A549 (cell line): ENCODE data around the gene SCNN1A.

Experiments used
- CEBPB ChIP-seq, 2 experiments: fragments of >200 bp in 1 of 2; sonication (Bioruptor Twin) in 1 of 2; formaldehyde crosslinking in 1 of 2; IDR thresholded peaks; 2 replicates each; pipeline ENCODE4 v1.6.1; 2012 to 2016
- CHD2 ChIP-seq: fragments of 150-350 bp; IDR thresholded peaks from 2 replicates; pipeline ENCODE4 v1.6.1; 2014; ENCODE audit warnings: low read length; ENCODE audit not compliant: partially characterized antibody
- ELK1 ChIP-seq: fragments of 150-350 bp; IDR thresholded peaks from 2 replicates; pipeline ENCODE4 v1.6.1; 2014; ENCODE audit warnings: low read depth, mild to moderate bottlenecking, low read length
- EP300 ChIP-seq, 2 experiments: fragments of >200 bp; sonication (Bioruptor Twin); formaldehyde crosslinking; IDR thresholded peaks; 2 replicates in 1 of 2; 3 replicates in 1 of 2; pipeline ENCODE4 v1.6.1; 2016 to 2017
- FOXS1 ChIP-seq: fragments of 250-450 bp; sonication (Bioruptor Pico); IDR thresholded peaks from 2 replicates; pipeline ENCODE4 v1.5.0; 2020; ENCODE audit warnings: mild to moderate bottlenecking, moderate library complexity
- HDAC2 ChIP-seq: fragments of 200-600 bp; sonication (generic); IDR thresholded peaks from 2 replicates; pipeline ENCODE4 v1.6.1; 2016
- JUNB ChIP-seq: fragments of >200 bp; sonication (Bioruptor Twin); formaldehyde crosslinking; IDR thresholded peaks from 2 replicates; pipeline ENCODE4 v1.6.1; 2016
- PBX3 ChIP-seq: IDR thresholded peaks from 2 replicates; pipeline ENCODE4 v1.6.1; 2012
- POLR2A ChIP-seq: IDR thresholded peaks from 2 replicates; pipeline ENCODE4 v1.6.1; 2012; ENCODE audit warnings: mild to moderate bottlenecking, low read length
- REST ChIP-seq: fragments of 200-600 bp; sonication (generic); IDR thresholded peaks from 2 replicates; pipeline ENCODE4 v1.6.1; 2016; ENCODE audit warnings: antibody characterized with exemption, mild to moderate bottlenecking, moderate library complexity
- RNF2 ChIP-seq: fragments of 200-600 bp; sonication (generic); IDR thresholded peaks from 2 replicates; pipeline ENCODE4 v1.6.1; 2016; ENCODE audit warnings: low read depth, mild to moderate bottlenecking, antibody characterized with exemption, moderate library complexity, borderline replicate concordance
- TF ChIP-seq, protein P1 (sequence below): fragments of >200 bp; sonication (Bioruptor Twin); formaldehyde crosslinking; IDR thresholded peaks from 3 replicates; pipeline ENCODE4 v1.5.1; 2016
- TF ChIP-seq, protein P2 (sequence below): IDR thresholded peaks from 2 replicates; pipeline ENCODE4 v1.6.1; 2012
- TF ChIP-seq, protein P3 (sequence below): fragments of 250-450 bp; sonication (Bioruptor Pico); IDR thresholded peaks from 2 replicates; pipeline ENCODE4 v1.5.0; 2021; ENCODE audit warnings: mild to moderate bottlenecking, moderate library complexity, borderline replicate concordance

DNA sequence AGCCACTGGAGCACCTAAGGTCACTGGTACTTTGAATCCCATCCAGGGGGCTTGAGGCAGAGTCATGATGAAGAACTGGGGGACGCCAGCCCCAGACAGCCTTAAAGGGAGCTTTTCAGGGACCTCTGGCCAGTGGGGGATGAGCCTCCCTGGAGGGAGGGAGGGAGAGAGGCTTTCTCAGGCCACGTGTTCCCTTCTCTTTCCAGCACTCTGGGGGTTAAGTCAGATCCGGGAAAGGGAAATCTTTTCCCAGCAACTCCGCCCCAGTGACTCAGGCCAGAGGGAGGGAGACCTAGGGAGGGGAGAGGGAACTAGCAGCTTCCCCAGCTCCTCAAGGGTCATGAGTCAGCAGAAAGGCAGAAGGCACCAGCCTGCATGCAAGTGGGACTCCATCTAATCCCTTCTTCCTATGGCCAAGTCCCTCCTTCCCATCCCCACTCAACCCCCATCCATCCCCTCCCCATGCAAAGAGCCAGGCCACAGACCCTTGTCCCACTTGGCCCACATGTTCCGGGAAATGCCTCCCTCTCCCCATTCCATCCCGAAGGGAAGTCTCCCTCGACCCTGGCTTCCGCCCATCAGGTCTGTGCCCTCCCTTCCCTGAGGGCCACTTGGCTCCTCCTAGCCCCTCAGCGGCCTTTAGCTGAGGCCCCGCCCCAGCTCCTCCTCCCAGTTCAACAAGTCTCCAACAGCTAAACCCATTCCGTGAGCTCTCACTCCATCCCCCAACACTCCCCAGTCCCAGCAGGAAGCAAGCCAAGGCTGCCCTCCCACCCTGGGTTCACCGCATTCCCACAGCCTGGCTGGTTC, 39.1 kb downstream of the SCNN1A start:
- TF ChIP-seq, protein P1, sequence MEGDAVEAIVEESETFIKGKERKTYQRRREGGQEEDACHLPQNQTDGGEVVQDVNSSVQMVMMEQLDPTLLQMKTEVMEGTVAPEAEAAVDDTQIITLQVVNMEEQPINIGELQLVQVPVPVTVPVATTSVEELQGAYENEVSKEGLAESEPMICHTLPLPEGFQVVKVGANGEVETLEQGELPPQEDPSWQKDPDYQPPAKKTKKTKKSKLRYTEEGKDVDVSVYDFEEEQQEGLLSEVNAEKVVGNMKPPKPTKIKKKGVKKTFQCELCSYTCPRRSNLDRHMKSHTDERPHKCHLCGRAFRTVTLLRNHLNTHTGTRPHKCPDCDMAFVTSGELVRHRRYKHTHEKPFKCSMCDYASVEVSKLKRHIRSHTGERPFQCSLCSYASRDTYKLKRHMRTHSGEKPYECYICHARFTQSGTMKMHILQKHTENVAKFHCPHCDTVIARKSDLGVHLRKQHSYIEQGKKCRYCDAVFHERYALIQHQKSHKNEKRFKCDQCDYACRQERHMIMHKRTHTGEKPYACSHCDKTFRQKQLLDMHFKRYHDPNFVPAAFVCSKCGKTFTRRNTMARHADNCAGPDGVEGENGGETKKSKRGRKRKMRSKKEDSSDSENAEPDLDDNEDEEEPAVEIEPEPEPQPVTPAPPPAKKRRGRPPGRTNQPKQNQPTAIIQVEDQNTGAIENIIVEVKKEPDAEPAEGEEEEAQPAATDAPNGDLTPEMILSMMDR: no peak
- TF ChIP-seq POLR2A (peak; percentile 85), EP300 (IDR thresholded peaks at IDR 0.05) (peak; percentile 40 to 77; a peak in 3 of 5 replicates), RNF2 (no peak), PBX3 (peak; percentile 29), REST (no peak), JUNB (peak; percentile 75), FOXS1 (CRISPR knock-in tag) (0 out of 2 replicates have a peak, but pooled peaks have one; percentile 28), HDAC2 (no peak), CEBPB (IDR thresholded peaks at IDR 0.05) (peak in 1 of 2 experiments; percentile 33; a peak in 1 of 4 replicates), CHD2 (peak; percentile 7), ELK1 (no peak)
- TF ChIP-seq, protein P2, sequence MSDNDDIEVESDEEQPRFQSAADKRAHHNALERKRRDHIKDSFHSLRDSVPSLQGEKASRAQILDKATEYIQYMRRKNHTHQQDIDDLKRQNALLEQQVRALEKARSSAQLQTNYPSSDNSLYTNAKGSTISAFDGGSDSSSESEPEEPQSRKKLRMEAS: peak; percentile 97
- TF ChIP-seq, protein P3, sequence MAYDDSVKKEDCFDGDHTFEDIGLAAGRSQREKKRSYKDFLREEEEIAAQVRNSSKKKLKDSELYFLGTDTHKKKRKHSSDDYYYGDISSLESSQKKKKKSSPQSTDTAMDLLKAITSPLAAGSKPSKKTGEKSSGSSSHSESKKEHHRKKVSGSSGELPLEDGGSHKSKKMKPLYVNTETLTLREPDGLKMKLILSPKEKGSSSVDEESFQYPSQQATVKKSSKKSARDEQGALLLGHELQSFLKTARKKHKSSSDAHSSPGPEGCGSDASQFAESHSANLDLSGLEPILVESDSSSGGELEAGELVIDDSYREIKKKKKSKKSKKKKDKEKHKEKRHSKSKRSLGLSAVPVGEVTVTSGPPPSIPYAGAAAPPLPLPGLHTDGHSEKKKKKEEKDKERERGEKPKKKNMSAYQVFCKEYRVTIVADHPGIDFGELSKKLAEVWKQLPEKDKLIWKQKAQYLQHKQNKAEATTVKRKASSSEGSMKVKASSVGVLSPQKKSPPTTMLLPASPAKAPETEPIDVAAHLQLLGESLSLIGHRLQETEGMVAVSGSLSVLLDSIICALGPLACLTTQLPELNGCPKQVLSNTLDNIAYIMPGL: no peak
